Glomerular endothelial cell (primary cell): Measurements from ENCODE around the gene ACAP3. TPM values are rescaled to one million over a fixed set of nuclear protein-coding genes. Genes with fewer than 3 reads are reported as not detected.

Experiments used
- DNase-seq: peaks from one replicate; pipeline ENCODE4 v3.0.0-alpha.2; 2011; ENCODE audit warnings: low read depth, low spot score; ENCODE audit errors: extremely low read depth
- total RNA-seq: library from RNA; depleted of rRNA; stranded (reverse); fragments of >200 nt; gene quantifications from 2 replicates; pipeline ENCODE4 v1.2.3, GENCODE V29; 2015

ACAP3 gene
- total RNA-seq, 1 donor from 2014 or later: 62.4 TPM

DNA sequence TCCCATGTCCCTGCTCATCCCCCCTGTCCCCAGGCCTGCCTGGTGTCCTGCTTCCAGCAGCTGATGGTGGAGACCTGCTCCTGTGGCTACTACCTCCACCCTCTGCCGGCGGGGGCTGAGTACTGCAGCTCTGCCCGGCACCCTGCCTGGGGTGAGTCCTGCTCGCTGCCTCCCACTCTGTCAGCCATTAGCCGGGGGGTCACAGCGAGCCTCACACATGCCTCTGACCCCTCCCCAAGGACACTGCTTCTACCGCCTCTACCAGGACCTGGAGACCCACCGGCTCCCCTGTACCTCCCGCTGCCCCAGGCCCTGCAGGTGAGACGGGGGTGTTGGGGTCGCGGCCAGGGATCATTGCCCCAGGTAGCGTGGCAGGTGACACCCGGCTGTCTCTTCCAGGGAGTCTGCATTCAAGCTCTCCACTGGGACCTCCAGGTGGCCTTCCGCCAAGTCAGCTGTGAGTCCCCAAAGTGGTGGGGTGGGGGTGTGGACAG, 17.4 kb downstream of the ACAP3 start:
- DNase-seq: no peak

DNA sequence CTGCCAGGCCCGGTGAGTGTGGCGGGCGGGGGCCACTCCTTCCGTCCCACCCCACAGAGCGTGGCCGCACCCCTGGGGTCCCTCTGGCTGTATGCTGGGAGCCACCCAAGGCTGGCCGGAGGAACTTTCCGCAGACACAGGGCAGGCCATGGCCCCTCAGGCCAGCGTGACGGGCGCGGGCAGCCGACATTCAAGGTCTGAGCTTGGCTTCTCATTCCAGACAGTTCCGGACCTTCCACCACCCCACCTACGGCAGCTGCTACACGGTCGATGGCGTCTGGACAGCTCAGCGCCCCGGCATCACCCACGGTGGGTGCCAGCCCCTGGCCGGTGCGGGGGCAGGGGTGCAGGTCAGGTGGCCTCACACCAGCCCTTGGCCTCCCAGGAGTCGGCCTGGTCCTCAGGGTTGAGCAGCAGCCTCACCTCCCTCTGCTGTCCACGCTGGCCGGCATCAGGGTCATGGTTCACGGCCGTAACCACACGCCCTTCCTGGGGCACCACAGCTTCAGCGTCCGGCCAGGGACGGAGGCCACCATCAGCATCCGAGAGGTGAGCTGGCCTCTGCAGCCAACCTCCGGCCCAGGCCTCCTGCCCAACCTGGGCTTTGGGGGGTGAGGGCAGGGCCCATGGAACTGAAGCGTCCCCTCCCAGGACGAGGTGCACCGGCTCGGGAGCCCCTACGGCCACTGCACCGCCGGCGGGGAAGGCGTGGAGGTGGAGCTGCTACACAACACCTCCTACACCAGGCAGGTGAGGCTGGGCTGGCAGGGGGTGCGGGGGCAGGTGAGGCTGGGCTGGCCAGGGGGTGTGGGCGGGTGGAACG, 20.2 kb downstream of the ACAP3 start:
- DNase-seq: no peak

DNA sequence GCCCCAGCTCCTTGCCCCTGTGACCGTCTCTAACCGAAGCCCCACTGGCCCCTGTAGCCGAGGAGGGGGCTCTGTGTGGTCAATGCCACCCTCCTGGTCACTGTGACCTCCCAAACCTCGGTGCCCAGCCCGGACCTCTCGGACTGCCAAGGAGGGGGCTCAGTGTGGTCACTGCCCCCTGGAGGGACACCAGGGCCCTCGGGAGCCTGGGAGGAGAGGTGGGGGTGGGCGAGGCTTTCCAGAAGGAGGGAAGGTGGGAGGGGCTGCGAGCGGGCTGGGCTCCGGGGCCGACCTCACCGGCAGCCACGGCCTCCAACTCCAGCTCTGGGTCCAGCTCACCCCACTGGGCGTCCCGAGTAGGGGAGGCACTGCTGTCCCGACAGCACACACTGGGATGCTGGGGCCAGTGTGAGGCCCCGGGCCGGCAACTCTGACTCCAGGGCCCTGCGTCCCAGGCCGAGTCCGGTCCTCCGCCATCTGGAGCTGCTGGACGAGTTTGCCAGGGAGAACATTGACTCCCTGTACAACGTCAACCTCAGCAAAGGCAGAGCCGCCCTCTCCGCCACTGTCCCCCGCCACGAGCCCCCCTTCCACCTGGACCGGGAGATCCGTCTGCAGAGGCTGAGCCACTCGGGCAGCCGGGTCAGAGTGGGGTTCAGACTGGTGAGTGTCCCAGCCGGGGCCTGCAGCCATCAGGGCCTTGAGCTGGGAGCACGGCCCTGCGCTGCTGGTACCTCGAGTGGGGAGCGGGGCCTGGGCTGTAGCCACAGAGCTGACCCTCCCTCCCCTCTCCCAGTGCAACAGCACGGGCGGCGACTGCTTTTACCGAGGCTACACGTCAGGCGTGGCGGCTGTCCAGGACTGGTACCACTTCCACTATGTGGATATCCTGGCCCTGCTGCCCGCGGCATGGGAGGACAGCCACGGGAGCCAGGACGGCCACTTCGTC, 21.1 kb downstream of the ACAP3 start:
- DNase-seq: no peak

DNA sequence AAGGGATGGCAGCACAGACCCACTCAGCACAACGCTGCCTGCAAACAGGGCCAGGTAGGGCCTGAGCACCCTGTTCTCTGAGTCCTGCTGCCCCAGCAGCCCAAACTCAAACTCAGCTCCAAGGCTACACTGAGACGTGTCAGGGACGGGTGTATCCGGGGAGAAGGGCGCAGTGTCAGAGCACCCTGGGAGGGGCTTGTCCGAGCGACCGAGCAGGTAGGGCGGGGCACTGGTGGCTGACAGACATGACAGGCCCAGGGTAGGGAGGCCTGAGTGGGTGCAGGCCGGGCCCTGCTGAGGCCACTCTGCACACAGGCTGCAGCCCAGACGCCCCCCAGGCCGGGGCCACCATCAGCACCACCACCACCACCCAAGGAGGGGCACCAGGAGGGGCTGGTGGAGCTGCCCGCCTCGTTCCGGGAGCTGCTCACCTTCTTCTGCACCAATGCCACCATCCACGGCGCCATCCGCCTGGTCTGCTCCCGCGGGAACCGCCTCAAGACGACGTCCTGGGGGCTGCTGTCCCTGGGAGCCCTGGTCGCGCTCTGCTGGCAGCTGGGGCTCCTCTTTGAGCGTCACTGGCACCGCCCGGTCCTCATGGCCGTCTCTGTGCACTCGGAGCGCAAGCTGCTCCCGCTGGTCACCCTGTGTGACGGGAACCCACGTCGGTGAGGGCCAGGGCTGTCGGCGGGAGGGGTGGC, 22.0 kb downstream of the ACAP3 start:
- no peak for DNase-seq

DNA sequence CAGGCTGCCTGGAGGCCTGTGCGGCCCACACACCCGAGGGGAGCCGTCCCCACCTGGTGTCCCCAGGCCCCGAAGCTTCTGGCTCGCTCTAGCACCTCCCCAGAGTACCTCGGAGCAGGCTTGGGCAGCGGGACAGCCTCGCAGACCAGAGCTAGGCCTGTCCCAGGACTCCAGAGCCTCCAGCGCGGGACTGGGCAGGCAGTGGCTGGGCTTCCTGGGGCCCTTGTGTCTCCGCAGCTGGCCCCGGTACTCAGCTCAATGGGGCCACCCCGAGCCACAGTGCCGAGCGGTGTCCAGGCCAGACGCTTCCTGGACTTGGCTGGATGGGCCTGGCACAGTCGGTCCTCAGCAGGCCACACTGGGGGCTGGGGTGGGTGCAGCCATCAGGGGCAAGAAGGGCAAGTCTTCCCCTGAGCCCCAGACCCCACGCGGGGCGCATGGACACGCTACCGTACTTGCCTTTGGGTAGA, 22.6 kb downstream of the ACAP3 start:
- no peak for DNase-seq

DNA sequence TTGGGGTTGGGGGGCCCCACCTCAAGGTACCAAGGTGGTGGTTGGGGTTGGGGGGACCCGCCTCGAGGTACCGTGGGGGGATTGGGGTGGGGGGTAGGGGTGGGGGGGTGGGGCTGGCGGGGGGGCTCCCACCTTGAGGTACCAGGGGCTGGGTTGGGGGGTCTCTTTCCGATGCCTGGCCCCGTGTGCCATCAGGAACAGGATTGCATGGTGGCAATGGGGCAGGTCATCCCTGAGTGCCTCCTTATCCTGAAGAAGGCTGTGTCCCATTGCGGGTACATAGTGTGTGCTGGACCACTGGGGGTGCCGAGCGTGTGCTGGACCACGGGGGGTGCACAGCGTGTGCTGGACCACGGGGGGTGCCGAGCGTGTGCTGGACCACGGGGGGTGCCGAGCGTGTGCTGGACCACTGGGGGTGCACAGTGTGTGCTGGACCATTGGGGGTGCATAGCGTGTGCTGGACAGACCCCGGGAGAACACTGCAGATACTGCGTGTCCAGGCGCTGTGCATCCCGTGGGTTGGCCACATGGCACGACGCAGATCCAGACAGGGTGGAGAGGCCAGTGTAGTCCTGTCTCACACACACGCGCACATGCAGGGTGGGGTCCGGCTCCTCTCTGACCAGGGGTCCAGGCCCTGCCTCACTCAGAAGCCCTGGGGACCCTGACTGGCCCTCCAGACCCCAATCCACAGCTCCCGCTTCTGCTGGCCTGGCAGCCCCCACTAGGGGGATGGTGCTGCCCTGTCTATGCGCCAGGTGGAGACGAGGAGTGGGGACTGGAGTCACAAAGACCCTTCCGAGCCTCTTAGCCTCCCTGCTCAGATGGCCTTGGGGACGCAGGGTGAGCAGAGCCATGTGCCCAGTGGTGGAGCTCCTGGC, 23.3 kb downstream of the ACAP3 start:
- no peak for DNase-seq

DNA sequence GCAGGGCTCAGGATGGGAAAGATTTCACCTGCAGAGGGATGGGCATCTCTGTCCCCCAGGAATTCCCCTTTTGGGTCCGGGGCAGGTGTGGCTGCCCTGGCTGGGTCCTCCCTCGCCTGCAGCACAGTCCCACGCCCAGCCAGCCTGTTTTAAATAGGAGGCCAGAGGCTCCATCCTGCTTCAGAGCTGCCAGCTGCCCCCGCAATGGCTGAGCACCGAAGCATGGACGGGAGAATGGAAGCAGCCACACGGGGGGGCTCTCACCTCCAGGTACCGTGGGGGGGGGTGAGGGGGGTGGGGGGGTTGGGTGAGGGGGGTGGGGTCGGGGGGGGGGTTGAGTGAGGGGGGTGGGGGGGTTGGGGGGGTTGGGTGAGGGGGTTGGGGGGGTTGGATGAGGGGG, 23.9 kb downstream of the ACAP3 start:
- no peak for DNase-seq

DNA sequence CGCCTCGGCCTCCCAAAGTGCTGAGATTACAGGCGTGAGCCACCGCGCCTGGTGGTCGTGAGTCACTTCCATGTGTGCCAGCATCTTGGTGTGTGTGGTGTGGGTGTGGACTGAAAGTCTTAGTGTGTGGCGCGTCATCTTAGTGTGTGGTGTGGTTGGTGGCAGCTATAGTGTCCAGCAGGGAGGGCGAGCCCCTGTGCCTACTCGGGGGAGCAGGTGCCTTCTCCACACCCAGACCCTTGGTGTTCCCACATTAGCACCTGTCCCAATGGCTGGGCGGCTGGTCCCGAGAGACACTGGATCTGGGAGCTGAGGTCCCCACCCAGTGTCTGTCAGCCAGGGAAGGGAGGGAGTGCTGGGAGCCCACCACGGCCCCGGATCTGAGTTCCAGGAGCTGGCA, 24.7 kb downstream of the ACAP3 start:
- DNase-seq: no peak

DNA sequence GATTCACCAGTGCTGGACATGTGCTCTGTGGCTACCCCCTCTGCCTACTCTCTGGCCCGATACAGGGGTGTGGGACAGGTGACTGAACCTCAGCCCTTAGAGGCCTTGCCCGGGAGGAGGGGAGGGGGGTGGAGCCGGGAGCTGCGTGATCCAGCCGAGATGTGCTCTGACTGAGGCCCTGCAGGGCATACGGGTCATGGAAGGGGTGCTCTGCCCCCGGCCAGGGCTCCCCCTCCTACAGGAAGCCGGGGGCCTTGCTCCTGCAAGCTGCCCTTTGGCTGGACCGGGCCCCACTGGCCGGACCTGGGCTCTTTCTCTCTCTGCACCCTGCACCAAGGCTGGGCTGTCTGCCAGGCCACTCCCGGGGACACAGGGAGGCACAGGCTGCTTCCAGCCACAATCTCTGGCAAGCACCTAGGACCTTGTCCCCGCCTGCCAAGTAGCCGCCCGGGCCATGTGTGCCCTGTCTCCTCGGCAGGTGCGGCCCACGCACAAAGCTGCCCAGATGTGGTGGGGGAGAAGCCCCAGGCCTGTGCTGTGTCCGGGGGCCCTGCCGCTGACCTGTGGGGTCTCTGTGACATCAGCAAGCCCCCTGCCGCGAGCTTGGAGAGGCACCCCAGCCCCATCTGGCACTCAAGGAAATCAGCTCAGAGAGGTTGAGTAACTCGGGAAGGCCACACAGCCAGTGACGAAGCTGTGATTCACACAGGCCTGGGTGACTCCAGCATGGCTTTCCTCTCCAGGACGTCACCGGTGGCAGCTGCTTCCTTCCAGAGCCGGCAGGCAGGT, 26.0 kb downstream of the ACAP3 start:
- no peak for DNase-seq

DNA sequence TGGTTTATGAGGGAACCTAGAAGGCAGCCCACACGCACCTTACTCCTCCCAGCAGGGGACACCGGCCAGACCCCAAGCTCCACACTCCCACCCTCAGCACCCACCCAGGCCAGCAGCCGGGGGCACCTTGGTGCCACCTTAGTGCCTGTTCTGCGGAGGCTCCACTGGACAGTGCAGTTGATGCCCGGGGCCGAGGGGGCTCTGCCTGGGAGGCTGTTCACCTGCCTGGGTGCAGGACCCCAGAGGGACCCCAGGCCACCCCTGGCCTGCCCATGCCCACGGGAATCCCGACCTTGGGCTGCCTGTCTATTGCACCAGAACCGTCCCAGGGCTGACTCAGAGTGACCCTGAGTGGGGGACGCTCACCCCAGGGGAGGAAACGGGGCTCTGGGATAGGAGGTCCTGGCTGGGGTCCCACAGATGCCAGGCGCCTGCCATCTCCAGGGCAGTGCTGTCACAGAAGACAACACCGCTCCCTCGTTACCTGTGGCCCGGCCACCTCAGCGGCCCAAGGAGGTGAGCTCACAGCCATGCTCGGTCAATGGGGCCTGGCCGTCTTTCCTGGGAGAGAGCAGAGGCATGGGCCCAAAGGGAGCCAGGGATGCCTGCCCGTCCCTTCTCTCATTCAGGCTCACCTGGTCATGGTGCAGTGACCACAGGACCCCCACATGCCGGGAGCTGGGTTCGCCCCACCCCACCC, 26.8 kb downstream of the ACAP3 start:
- DNase-seq: no peak

DNA sequence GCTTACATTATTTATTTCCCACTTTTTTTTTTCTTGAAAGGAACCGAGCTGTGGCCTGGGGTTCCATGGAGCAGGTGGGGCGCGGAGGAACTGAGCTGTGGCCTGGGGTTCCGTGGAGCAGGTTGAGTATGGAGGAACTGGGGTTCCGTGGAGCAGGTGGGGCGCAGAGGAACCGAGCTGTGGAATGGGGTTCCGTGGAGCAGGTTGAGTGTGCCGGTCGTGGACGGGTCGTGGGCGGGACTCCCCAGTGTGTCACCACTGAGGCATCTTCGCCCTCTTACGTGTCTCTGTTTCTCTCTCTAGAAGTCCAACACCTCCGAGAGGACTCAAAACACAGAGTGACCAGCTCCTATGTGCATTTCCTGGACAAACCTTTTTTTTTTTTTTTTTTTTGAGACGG, 28.7 kb downstream of the ACAP3 start:
- DNase-seq: no peak

DNA sequence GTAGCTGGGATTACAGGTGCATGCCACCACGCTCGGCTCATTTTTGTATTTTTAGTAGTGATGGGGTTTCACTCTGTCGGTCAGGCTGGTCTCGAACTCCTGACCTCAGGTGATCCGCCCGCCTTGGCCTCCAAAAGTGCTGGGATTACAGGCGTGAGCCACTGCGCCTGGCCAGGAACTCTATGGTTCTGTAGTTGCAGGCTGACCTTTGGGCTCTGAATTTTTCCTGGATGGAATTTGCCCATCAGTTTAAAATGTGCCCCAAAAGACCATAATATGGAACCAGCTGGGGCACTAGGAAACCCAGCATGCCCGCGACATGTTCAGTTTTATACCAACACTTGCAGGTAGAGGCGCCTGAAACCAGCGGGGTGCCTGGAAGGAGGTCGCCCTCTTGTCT, 29.1 kb downstream of the ACAP3 start:
- no peak for DNase-seq

DNA sequence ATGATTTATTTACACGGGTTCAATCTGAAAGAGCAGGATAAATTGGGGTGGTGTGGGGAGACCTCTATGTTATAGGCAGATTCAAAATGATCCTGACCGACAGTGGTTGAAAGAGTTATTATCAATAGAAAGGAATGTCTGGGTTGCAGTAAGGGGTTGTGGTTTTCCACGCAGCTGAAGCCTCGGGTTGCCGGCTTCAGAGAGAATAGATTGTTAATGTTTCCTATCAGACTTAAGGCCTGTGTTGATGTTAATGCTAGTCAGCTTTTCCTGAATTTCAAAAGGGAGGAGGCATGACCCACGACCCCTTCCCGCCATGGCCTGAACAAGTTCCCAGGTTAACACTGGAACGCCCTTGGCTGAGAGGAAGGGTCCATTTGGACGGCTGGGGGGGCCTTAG, 31.9 kb downstream of the ACAP3 start:
- no peak for DNase-seq

DNA sequence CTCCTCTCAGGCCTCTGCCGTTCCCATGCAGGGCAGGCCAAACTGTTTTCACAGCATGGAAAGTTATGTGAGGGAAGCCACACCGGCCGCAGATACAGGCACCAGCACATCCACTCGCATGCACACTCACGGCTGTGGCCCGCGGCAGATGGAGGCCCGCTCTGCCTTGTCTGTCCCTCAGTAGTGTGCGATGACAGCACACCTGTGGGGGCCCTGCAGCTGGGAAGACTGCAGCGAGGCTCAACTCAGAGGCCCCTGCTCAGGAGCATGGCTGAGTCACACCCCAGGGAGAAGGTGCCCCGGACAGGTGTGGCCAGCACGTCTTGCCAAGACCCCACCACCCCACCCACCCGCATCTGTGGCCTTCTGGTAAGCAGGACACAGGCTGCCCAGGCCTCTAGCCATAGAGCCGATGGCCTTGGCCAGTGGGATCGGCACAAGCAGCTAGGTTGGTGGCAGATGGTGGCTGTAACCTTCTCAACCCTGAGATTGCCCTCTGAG, 32.7 kb downstream of the ACAP3 start:
- no peak for DNase-seq

DNA sequence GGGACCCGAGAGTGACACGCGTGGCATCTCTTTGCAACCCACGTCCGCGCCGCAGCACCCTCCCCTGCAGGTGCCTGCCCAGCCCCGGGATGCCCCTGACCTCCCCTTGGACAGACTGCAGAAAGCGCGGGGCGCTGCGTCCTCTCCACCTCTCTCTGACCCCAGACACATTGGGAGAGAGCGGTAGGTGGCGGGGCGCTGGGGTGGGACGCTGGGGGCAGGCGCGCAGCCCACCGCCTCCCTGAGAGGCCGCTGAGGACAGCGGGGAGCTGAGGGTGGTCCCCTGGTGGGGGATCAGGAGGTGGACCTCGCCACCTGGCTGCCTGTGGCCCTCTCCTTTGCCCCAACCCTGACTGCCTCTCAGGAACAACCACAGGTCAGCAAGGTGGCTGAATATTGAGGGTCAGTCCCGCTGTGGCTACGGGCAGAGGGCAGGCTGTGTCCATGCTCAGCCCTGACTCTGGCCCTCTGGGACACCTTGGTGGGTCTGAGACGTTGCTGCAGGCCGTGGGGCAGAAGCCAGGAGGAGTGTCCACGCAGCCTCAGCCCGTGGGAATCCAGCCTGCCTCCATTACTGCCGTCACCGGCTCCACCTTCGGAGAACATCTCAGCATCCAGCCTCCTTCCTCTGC, 33.3 kb downstream of the ACAP3 start:
- no peak for DNase-seq

DNA sequence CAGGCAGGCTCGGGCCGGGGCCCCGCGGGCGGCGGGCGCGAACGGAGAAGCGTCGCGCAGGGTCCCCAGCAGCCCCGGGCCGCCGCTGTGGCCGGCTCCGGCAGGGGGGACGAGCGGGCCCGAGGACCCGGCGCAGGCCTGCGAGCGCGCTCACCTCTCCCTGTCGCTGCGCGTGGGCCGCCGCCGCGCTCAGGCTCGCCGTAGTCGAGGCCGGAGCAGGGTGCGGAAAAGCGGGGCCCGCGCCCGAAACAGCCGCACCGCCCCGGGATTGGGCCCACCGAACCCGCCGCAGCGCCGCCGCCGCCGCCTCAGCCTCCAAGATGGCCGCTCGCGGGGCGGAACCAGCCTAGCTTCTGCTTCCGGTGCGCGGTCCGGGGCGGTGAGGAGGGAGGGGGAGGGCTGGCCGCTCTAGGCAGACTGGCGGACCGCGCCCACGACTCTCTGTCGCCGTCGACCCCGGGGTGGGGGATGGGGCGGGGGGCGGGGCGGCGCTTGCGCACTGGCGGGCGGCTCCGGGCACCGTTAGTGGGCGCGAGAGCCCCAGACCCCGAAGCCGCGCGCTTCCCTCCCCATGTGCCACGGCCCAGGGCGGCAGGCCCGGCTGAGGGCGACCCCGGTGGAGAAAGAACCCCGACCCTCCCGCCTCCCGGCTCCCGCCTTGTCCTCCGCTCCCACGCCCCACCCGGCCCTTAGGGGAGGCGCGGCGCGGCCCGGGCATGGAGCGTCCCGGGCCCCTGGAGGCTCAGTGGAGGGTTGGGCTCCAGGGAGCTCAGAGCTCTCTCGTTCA, 34.0 kb downstream of the ACAP3 start, which contains the start of gene UBE2J2:
Gene UBE2J2 (minus strand): TSS at position 343 of the 787 bp plus-strand sequence. CDS start 5,862 bp downstream, outside the sequence.
- DNase-seq: no peak

DNA sequence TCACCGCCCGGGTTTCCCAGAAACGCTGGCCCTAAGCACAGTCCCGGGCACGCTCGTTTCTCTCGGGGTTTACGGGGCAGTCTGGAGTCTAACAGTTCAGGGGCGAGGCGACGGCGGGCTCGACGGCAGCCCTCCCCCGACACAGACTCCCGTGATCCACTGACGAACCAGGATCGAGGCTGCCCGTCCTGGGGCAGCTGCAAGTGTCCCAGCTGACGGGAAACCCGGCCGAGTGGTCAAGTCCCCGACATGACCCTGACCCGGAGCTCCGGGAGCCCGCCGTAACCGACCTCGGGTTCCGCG, 34.6 kb downstream of the ACAP3 start:
- no peak for DNase-seq
